SK-N-SH treated with all-trans-retinoic acid at 6 μM for 48 hours (cell line): ENCODE results near the gene LMAN1L.

Source experiments
- ATAC-seq: fragments of 200-7000 bp; cut with Tn5 transposase; 3 replicates; pipeline ENCODE4 v1.9.1; 2020; ENCODE audit warnings: mild to moderate bottlenecking, moderate library complexity
- BACH2 ChIP-seq: fragments of 250-450 bp; sonication (Bioruptor Pico); IDR thresholded peaks from 2 replicates; pipeline ENCODE4 v1.9.0; 2021; ENCODE audit warnings: mild to moderate bottlenecking, borderline replicate concordance
- CSDC2 ChIP-seq: fragments of 250-450 bp; sonication (Bioruptor Pico); IDR thresholded peaks from 2 replicates; pipeline ENCODE4 v1.5.0; 2020; ENCODE audit warnings: mild to moderate bottlenecking, moderate library complexity
- ESRRG ChIP-seq: fragments of 250-450 bp; sonication (Bioruptor Pico); IDR thresholded peaks from 2 replicates; pipeline ENCODE4 v1.6.1; 2021; ENCODE audit warnings: mild to moderate bottlenecking
- GLIS3 ChIP-seq: fragments of 250-450 bp; sonication (Bioruptor Pico); IDR thresholded peaks from 2 replicates; pipeline ENCODE4 v1.5.0; 2020; ENCODE audit warnings: mild to moderate bottlenecking, moderate library complexity
- ISL1 ChIP-seq: fragments of 250-450 bp; sonication (Bioruptor Pico); IDR thresholded peaks from 2 replicates; pipeline ENCODE4 v2.1.2; 2022; ENCODE audit warnings: mild to moderate bottlenecking, moderate library complexity
- OSR1 ChIP-seq: fragments of 250-450 bp; sonication (Bioruptor Pico); IDR thresholded peaks from 2 replicates; pipeline ENCODE4 v1.8.0; 2022; ENCODE audit warnings: moderate library complexity, mild to moderate bottlenecking, inconsistent platforms
- PPARA ChIP-seq: fragments of 250-450 bp; sonication (Bioruptor Pico); IDR thresholded peaks from 2 replicates; pipeline ENCODE4 v1.5.0; 2020; ENCODE audit warnings: mild to moderate bottlenecking, borderline replicate concordance
- RARB ChIP-seq: fragments of 250-450 bp; sonication (Bioruptor Pico); IDR thresholded peaks from 2 replicates; pipeline ENCODE4 v1.8.0; 2021; ENCODE audit warnings: mild to moderate bottlenecking, moderate library complexity
- SNAI2 ChIP-seq: fragments of 250-450 bp; sonication (Bioruptor Pico); IDR thresholded peaks from 2 replicates; pipeline ENCODE4 v1.5.0; 2020; ENCODE audit warnings: mild to moderate bottlenecking, moderate library complexity
- ZC3H10 ChIP-seq: fragments of 250-450 bp; sonication (Bioruptor Pico); IDR thresholded peaks from 2 replicates; pipeline ENCODE4 v1.5.1; 2021; ENCODE audit warnings: mild to moderate bottlenecking, moderate library complexity
- ZFP3 ChIP-seq: fragments of 250-450 bp; sonication (Bioruptor Pico); IDR thresholded peaks from 2 replicates; pipeline ENCODE4 v1.5.0; 2020; ENCODE audit warnings: mild to moderate bottlenecking, moderate library complexity
- ZFP30 ChIP-seq: fragments of 450-650 bp; formaldehyde crosslinking; IDR thresholded peaks from 2 replicates; pipeline ENCODE4 v1.5.0; 2022; ENCODE audit warnings: mild to moderate bottlenecking, moderate library complexity
- ZNF565 ChIP-seq: fragments of 450-650 bp; formaldehyde crosslinking; conservative IDR thresholded peaks from 2 replicates; pipeline ENCODE4 v1.5.0; 2020; ENCODE audit warnings: low read depth, mild to moderate bottlenecking, moderate library complexity
- ZNF70 ChIP-seq: fragments of 450-650 bp; formaldehyde crosslinking; IDR thresholded peaks from 2 replicates; pipeline ENCODE4 v1.5.0; 2020; ENCODE audit warnings: mild to moderate bottlenecking, moderate library complexity
- ZNF8 ChIP-seq: fragments of 450-650 bp; formaldehyde crosslinking; IDR thresholded peaks from 2 replicates; pipeline ENCODE4 v1.5.0; 2020; ENCODE audit warnings: mild to moderate bottlenecking, moderate library complexity
- TF ChIP-seq, protein P1 (sequence below): fragments of 250-450 bp; sonication (Bioruptor Pico); IDR thresholded peaks from 2 replicates; pipeline ENCODE4 v1.8.0; 2020; ENCODE audit warnings: mild to moderate bottlenecking, moderate library complexity, borderline replicate concordance
- TF ChIP-seq, protein P2 (sequence below): fragments of 250-450 bp; sonication (Bioruptor Pico); IDR thresholded peaks from 2 replicates; pipeline ENCODE4 v1.5.0; 2020; ENCODE audit warnings: mild to moderate bottlenecking, moderate library complexity
- TF ChIP-seq, protein P3 (sequence below): fragments of 250-450 bp; sonication (Bioruptor Pico); IDR thresholded peaks from 2 replicates; pipeline ENCODE4 v1.5.1; 2021; ENCODE audit warnings: mild to moderate bottlenecking, moderate library complexity

The LMAN1L gene

DNA sequence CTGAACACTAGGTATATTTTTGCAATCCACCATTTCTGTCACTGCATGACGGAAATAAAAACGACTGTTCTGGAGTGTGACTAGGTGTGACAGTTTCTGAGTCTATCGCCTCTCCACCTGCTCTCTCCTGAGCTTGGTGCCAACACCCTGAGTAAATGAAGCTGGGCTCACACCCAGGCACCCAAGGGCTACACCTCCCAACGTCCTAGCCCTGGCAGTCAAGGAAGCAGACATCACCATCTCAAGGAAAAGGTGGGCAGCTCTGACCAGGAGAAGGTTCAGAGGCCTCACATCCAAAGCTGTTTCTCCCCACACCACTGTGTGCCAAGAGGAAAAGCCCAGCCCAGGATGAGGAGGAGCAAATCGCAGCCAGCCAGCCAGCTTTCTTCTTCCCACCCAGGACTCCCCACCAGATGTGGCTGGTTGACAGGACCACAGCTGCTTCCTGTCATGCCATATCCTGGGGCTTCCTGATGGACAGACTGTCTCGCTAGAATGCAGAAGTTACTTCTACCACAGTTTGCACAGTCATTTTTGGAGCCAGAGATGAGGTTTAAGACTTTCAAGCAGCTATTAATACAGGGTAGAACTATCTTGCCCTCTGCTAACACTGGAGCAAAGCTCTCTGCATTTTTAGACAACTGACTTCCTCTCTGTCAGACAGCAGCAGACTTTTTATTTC lies 57.2 kb downstream of the LMAN1L start:
- no peak for ATAC-seq
- no peak for TF ChIP-seq SNAI2 (CRISPR knock-in tag)
- TF ChIP-seq, protein P1, sequence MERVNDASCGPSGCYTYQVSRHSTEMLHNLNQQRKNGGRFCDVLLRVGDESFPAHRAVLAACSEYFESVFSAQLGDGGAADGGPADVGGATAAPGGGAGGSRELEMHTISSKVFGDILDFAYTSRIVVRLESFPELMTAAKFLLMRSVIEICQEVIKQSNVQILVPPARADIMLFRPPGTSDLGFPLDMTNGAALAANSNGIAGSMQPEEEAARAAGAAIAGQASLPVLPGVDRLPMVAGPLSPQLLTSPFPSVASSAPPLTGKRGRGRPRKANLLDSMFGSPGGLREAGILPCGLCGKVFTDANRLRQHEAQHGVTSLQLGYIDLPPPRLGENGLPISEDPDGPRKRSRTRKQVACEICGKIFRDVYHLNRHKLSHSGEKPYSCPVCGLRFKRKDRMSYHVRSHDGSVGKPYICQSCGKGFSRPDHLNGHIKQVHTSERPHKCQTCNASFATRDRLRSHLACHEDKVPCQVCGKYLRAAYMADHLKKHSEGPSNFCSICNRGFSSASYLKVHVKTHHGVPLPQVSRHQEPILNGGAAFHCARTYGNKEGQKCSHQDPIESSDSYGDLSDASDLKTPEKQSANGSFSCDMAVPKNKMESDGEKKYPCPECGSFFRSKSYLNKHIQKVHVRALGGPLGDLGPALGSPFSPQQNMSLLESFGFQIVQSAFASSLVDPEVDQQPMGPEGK (CRISPR knock-in tag): no peak
- no peak for TF ChIP-seq ZNF70
- TF ChIP-seq, all 23 proteins: peak for 0

DNA sequence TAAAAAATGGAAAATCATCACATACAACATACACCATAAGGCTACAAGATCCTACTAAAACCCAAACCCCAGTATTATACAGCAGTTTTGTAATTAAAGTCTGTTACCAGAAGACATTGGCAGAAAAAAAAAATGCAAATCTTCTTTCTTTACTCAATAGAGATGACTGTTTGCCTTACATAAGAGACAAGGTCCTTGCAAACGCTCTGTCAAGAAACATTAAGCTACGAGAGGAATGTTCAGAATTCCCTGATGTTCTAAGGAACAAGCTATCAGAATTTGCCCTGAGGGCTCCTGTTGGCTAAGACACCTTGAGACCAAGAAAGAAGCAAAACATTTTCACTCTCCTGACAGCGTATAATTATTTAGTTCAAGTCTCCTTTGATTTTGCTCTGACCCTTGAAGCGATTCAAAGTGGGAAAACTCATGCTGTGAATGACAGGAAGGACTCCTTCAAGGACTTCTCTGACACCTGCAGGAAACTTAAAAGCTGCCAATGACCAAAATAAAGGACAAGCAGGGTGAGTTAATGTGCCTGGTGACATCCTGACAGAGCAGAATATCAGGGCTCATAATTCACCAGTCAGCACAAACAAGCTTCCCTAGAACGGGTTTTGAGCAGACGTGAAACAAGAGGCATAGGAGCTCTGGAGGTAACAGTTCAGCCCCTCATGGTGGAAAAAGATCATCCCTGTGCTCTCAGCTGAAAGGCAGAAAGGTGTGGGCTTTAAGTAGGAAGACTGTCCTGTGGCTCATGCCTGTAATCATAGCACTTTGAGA lies 58.0 kb downstream of the LMAN1L start:
- TF ChIP-seq ZNF565 (CRISPR knock-in tag): no peak
- TF ChIP-seq, protein P2, sequence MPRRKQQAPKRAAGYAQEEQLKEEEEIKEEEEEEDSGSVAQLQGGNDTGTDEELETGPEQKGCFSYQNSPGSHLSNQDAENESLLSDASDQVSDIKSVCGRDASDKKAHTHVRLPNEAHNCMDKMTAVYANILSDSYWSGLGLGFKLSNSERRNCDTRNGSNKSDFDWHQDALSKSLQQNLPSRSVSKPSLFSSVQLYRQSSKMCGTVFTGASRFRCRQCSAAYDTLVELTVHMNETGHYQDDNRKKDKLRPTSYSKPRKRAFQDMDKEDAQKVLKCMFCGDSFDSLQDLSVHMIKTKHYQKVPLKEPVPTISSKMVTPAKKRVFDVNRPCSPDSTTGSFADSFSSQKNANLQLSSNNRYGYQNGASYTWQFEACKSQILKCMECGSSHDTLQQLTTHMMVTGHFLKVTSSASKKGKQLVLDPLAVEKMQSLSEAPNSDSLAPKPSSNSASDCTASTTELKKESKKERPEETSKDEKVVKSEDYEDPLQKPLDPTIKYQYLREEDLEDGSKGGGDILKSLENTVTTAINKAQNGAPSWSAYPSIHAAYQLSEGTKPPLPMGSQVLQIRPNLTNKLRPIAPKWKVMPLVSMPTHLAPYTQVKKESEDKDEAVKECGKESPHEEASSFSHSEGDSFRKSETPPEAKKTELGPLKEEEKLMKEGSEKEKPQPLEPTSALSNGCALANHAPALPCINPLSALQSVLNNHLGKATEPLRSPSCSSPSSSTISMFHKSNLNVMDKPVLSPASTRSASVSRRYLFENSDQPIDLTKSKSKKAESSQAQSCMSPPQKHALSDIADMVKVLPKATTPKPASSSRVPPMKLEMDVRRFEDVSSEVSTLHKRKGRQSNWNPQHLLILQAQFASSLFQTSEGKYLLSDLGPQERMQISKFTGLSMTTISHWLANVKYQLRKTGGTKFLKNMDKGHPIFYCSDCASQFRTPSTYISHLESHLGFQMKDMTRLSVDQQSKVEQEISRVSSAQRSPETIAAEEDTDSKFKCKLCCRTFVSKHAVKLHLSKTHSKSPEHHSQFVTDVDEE (CRISPR knock-in tag): no peak
- no peak for TF ChIP-seq OSR1 (CRISPR knock-in tag)
- TF ChIP-seq RARB: no peak
- TF ChIP-seq ZFP30 (CRISPR knock-in tag): no peak
- TF ChIP-seq, protein P3, sequence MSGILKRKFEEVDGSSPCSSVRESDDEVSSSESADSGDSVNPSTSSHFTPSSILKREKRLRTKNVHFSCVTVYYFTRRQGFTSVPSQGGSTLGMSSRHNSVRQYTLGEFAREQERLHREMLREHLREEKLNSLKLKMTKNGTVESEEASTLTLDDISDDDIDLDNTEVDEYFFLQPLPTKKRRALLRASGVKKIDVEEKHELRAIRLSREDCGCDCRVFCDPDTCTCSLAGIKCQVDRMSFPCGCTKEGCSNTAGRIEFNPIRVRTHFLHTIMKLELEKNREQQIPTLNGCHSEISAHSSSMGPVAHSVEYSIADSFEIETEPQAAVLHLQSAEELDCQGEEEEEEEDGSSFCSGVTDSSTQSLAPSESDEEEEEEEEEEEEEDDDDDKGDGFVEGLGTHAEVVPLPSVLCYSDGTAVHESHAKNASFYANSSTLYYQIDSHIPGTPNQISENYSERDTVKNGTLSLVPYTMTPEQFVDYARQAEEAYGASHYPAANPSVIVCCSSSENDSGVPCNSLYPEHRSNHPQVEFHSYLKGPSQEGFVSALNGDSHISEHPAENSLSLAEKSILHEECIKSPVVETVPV: no peak
- TF ChIP-seq ZNF70: no peak
- TF ChIP-seq PPARA (CRISPR knock-in tag): no peak
- no peak for ATAC-seq

DNA sequence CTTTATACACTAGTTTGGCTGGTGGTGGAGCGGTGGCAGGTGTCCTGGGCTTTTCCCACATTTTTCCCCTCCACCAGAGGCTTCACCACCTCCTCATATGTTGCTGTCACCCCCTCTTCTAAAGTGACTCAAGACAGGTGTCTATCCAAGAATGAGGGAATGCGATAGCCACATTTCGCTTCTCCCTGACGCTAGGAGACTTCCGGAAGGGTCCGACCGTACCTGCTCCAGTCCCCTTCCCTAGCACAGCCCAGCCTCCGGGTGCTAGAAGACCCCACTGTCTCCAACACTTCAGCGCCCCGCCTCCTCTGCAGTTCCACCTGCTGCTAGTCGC lies 60.0 kb downstream of the LMAN1L start:
- peak; percentile 2; the same call in 2 of the 3 replicates for ATAC-seq
- TF ChIP-seq SNAI2 (CRISPR knock-in tag) (peak; percentile 96), ISL1 (no peak), RARB (no peak)

DNA sequence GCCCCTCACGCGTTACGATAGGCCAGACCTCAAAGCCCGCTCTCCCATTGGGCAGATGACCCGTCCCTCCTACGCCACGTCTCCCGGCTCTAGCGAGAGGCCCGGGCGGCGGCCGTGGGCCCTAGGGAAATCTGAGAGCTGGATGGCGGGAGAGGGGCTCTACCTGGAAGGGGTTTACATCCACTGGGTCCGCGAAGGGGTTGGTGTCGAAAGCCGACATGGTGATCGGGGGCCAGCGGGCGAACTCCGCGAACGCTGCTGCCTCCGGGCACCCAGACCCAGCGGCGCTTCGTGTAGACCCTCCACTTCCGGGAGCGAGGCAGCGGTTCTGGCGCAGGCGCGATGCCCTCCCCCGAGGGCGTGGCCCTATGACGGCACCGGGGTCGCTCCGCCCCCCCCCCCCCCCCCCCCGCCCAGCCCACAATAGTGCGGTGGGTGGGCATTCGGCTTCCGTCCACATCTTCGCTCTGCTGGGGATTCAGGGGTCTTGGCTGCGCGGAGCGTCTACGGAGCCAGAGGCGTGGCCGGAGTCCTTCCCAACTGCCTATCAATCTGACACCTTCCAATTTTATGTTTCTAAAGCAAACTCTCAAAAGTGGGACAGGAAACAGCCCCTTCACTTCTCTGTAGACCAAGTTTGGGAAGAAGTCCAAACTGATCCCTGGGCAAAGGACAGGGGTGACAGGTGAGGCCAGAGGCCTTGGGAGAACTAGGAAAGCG lies 60.6 kb downstream of the LMAN1L start, which contains the start of gene SCAMP2:
TSS of gene SCAMP2 (minus strand) at position 330 of the 720 bp plus-strand sequence. CDS start at position 220, 110 bp downstream.
- TF ChIP-seq ISL1 (no peak), SNAI2 (CRISPR knock-in tag) (no peak), GLIS3 (CRISPR knock-in tag) (no peak), BACH2 (no peak), RARB (no peak), ESRRG (CRISPR knock-in tag) (peak; percentile 9; the same call in 1 of the 2 replicates)
- ATAC-seq: peak; percentile 100

DNA sequence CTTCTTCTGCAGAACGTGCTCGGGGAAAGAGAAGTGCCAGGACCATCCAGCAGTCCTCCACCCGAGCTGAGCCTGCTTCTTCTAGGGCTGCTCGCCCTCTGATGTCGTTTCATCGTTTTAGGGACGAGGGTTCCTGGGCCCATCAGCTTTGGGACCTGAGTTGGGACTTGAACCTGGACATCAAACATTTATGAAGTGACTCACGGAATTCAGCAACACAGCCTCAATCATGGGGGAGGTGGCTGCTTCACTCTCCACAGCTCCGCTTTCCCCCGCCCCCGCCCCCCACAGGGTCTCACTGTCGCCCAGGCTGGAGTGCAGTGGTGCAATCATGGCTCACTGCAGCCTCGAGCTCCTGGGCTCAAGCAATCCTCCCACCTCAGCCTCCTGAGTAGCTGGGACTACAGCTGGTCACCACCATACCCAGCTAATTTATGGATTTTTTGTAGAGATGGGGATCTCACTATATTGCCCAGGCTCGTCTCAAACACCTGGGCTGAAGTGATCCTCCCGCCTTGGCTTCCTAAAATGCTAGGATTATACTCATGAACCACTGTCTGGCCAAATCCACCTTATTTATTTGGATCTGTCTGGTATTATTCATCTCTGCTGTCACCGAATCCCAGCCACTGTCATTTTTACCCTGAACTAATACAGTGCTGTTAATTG lies 61.3 kb downstream of the LMAN1L start:
- ATAC-seq: peak; percentile 51
- no peak for TF ChIP-seq ZNF565 (CRISPR knock-in tag)
- no peak for TF ChIP-seq ESRRG (CRISPR knock-in tag)
- no peak for TF ChIP-seq GLIS3 (CRISPR knock-in tag)
- no peak for TF ChIP-seq PPARA (CRISPR knock-in tag)
- no peak for TF ChIP-seq CSDC2
- TF ChIP-seq ZFP3: no peak
- TF ChIP-seq ZNF8 (CRISPR knock-in tag): no peak
- TF ChIP-seq, protein P3: no peak
- TF ChIP-seq ZC3H10: no peak
- no peak for TF ChIP-seq SNAI2 (CRISPR knock-in tag)
- TF ChIP-seq ISL1: no peak
- TF ChIP-seq, all 23 proteins: peak for 0
